HL-60 (cell line): ENCODE results near the gene TBL1XR1.
A peak's percentile ranks its signal among the peaks of the same experiment; 100 is the strongest.

Experiments used
- DNase-seq, 2 experiments: peaks; one replicate each; pipeline ENCODE4 v3.0.0-alpha.2; 2010 to 2020; ENCODE audit warnings: low read depth in 1 of 2, low spot score in 1 of 2
- H3K27ac ChIP-seq: fragments of 250-450 bp; sonication (Bioruptor Pico); replicated peaks from 2 replicates; pipeline ENCODE4 v1.5.1; 2020; ENCODE audit warnings: mild to moderate bottlenecking, moderate library complexity
- H3K27me3 ChIP-seq: fragments of 250-450 bp; sonication (Bioruptor Pico); 2 replicates; pipeline ENCODE4 v1.5.1; 2021; ENCODE audit warnings: mild to moderate bottlenecking, moderate library complexity; ENCODE audit not compliant: insufficient read depth, poor library complexity, severe bottlenecking
- H3K4me3 ChIP-seq: replicated peaks from 2 replicates; pipeline ENCODE4 v1.5.1; 2011; ENCODE audit warnings: mild to moderate bottlenecking, control low read depth, low read length; ENCODE audit not compliant: insufficient read depth
- GABPA ChIP-seq: IDR thresholded peaks from 2 replicates; pipeline ENCODE4 v1.6.1; 2012; ENCODE audit warnings: low read depth
- POLR2AphosphoS5 ChIP-seq: IDR thresholded peaks from 2 replicates; pipeline ENCODE4 v1.6.1; 2012; ENCODE audit warnings: low read depth
- SPI1 ChIP-seq: IDR thresholded peaks from 2 replicates; pipeline ENCODE4 v1.6.1; 2012; ENCODE audit warnings: low read depth, mild to moderate bottlenecking, borderline replicate concordance
- TF ChIP-seq, protein P1 (sequence below): IDR thresholded peaks from one replicate; pipeline ENCODE4 v1.5.1; 2011; ENCODE audit warnings: low read length, control low read depth, inconsistent platforms; ENCODE audit not compliant: insufficient read depth
- TF ChIP-seq, protein P2 (sequence below): IDR thresholded peaks from 2 replicates; pipeline ENCODE4 v1.6.1; 2012; ENCODE audit warnings: low read depth; ENCODE audit not compliant: insufficient replicate concordance

Gene TBL1XR1

GRCh38 chr3:177110386-177110785, 86.9 kb downstream of the TBL1XR1 start:
- no peak overlapping the region for H3K4me3 ChIP-seq
- H3K27me3 ChIP-seq, result no peaks in the 10 kb centered on the region
- H3K27ac ChIP-seq, result no peak overlapping the region
- no peak for DNase-seq
- TF ChIP-seq SPI1 (no peak), GABPA (no peak), POLR2AphosphoS5 (no peak)
- TF ChIP-seq, protein P1, sequence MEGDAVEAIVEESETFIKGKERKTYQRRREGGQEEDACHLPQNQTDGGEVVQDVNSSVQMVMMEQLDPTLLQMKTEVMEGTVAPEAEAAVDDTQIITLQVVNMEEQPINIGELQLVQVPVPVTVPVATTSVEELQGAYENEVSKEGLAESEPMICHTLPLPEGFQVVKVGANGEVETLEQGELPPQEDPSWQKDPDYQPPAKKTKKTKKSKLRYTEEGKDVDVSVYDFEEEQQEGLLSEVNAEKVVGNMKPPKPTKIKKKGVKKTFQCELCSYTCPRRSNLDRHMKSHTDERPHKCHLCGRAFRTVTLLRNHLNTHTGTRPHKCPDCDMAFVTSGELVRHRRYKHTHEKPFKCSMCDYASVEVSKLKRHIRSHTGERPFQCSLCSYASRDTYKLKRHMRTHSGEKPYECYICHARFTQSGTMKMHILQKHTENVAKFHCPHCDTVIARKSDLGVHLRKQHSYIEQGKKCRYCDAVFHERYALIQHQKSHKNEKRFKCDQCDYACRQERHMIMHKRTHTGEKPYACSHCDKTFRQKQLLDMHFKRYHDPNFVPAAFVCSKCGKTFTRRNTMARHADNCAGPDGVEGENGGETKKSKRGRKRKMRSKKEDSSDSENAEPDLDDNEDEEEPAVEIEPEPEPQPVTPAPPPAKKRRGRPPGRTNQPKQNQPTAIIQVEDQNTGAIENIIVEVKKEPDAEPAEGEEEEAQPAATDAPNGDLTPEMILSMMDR, result no peak
- TF ChIP-seq, protein P2, sequence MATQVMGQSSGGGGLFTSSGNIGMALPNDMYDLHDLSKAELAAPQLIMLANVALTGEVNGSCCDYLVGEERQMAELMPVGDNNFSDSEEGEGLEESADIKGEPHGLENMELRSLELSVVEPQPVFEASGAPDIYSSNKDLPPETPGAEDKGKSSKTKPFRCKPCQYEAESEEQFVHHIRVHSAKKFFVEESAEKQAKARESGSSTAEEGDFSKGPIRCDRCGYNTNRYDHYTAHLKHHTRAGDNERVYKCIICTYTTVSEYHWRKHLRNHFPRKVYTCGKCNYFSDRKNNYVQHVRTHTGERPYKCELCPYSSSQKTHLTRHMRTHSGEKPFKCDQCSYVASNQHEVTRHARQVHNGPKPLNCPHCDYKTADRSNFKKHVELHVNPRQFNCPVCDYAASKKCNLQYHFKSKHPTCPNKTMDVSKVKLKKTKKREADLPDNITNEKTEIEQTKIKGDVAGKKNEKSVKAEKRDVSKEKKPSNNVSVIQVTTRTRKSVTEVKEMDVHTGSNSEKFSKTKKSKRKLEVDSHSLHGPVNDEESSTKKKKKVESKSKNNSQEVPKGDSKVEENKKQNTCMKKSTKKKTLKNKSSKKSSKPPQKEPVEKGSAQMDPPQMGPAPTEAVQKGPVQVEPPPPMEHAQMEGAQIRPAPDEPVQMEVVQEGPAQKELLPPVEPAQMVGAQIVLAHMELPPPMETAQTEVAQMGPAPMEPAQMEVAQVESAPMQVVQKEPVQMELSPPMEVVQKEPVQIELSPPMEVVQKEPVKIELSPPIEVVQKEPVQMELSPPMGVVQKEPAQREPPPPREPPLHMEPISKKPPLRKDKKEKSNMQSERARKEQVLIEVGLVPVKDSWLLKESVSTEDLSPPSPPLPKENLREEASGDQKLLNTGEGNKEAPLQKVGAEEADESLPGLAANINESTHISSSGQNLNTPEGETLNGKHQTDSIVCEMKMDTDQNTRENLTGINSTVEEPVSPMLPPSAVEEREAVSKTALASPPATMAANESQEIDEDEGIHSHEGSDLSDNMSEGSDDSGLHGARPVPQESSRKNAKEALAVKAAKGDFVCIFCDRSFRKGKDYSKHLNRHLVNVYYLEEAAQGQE, result no peak

- TF ChIP-seq SPI1, result peak; percentile 64; the same call in 1 of the 2 replicates
- TF ChIP-seq GABPA, result no peak
- TF ChIP-seq, protein P1, result no peak
- H3K27ac ChIP-seq, result no peak overlapping the region
Measured at GRCh38 chr3:177109688-177110330, 87.5 kb downstream of the TBL1XR1 start.

GRCh38 chr3:177108648-177109047, 88.6 kb downstream of the TBL1XR1 start:
- Histone ChIP-seq H3K27ac (no peak overlapping the region), H3K27me3 (no peaks in the 10 kb centered on the region)
- TF ChIP-seq SPI1 (no peak), POLR2AphosphoS5 (no peak), GABPA (no peak)
- TF ChIP-seq, protein P2, result no peak
- TF ChIP-seq, protein P1, result no peak

More at GRCh38 chr3:177109688-177110330, 87.5 kb downstream of the TBL1XR1 start:
- H3K4me3 ChIP-seq, result no peak overlapping the region
- DNase-seq, result peak in 1 of 2 experiments; percentile 10
- no peaks in the 10 kb centered on the region for H3K27me3 ChIP-seq

More at GRCh38 chr3:177108648-177109047, 88.6 kb downstream of the TBL1XR1 start:
- no peak overlapping the region for H3K4me3 ChIP-seq
- no peak for DNase-seq
